TTC549 (cell line): ENCODE data around the gene LRRC52.
A peak's percentile ranks its signal among the peaks of the same experiment; 100 is the strongest.
"Not testable (repeated sequence)": the region's sequence is repeated elsewhere in the genome, so short reads cannot be mapped to it uniquely, and the experiment has no call there.

ENCODE experiments used
- FAIRE-seq: peaks from 2 replicates; lab custom pipeline; 2012; peaks lifted over from hg19 to GRCh38; lab: Jason Lieb, UNC

The LRRC52 gene

GRCh38 chr1:165581926-165582325 lies 38.1 kb downstream of the LRRC52 start:
- FAIRE-seq, result no peak

DNA sequence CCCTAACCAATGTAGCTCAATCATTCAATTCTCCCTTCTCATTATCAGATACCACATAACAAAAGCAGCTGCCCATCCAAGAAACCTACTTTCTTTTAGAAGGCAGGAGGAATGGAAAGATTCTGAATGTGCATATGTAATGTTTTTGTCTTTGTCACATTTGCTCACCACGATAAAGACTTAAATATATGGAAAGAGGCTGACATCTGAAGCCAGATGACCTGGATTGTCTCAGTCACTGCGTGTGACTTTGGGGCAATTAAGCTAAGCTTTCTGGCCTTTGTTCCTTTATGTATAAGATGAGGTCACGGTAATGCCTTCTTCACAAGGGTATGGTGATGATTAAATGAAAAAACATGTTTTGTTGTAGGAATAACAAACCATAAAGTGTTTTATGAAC lies 42.6 kb downstream of the LRRC52 start:
- FAIRE-seq, result no peak

DNA sequence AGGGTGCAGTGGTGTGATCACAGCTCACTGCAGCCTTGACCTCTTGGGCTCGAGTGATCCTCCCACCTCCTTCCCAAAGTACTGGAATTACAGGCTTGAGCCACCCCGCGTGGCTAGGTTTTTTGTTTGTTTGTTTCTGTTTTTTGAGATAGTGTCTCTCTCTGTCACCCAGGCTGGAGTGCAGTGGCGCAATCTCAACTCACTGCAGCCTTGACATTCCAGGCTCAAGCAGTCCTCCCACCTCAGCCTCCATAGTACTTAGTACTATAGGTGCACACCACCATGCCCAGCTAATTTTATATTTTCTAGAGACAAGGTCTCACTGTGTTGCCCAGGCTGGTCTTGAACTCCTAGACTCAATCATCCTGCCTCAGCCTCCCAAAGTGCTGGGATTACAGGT lies 47.6 kb downstream of the LRRC52 start:
- FAIRE-seq, result not testable (repeated sequence)

- FAIRE-seq, result peak; percentile 99
Measured at GRCh38 chr1:165592945-165593823, 49.4 kb downstream of the LRRC52 start.

DNA sequence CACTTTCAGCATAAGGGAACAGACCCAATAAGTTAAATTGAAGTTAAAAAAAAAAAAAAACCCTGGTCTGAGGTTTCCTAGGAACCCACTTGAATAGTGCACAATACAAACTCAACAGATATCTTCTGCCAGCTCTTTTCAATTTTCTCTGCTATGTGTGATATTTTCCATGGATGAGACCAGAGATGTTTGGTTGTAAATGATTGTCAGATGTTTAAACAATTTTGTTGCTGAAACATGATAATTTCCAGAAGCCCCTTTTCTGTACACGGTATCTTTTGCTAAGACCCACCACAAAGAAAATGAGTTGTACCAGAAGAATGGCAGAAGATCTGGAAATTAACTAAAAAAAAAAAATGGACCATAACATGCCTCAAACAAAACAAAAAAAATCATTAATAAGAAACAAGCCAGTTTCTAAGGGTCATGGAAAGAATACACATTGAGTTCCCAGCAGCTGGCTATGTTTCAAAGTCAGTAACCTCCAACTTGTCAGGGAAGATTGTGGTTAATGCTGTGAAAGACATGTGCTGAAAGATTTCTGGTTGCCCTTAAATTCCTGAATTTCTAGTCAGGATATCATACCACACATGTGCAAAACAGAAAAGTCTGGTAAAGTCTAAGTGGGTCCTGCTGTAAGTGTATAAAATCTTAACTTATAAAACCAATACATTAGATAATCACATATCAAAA lies 51.6 kb downstream of the LRRC52 start:
- FAIRE-seq, result peak; percentile 57

- FAIRE-seq, result peak; percentile 97
Measured at GRCh38 chr1:165597883-165598675, 54.3 kb downstream of the LRRC52 start.

- no peak for FAIRE-seq
Measured at GRCh38 chr1:165598676-165599059, 54.9 kb downstream of the LRRC52 start.

- FAIRE-seq, result no peak
Measured at GRCh38 chr1:165600793-165601192, 57.0 kb downstream of the LRRC52 start.

GRCh38 chr1:165603810-165604209 lies 60.0 kb downstream of the LRRC52 start:
- no peak for FAIRE-seq

DNA sequence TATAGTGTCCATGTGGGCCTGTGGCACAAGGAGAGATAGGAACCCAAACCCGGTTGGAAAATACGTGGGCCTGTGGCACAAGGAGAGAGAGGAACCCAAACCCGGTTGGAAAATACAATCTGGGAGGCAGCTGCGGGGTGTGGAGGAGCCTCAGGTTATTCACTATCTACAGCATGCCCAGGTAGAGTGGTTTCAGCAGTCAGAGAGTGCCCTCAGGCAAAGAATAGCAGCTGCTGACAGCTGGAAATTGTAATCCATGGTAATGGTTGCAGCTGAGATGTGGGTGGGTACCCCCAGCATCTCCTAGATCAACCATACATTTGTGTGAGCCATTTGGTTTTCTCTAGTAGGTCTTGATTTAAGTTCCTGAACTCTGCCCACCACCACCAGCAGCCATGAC lies 61.4 kb downstream of the LRRC52 start:
- no peak for FAIRE-seq

DNA sequence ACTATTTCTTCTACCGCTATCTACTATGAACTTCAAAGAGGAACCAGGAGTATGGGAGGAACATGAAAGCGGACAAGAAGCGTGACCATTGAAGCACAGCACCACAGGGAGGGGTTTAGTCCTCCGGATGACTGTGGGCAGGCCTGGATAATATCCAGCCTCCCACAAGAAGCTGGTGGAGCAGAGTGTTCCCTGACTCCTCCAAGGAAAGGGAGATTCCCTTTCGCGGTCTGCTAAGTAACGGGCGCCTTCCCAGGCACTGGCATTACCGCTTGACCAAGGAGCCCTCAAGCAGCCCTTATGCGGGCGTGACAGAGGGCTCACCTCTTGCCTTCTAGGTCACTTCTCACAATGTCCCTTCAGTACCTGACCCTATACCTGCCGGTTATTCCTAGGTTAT lies 62.9 kb downstream of the LRRC52 start:
- not testable (repeated sequence) for FAIRE-seq

DNA sequence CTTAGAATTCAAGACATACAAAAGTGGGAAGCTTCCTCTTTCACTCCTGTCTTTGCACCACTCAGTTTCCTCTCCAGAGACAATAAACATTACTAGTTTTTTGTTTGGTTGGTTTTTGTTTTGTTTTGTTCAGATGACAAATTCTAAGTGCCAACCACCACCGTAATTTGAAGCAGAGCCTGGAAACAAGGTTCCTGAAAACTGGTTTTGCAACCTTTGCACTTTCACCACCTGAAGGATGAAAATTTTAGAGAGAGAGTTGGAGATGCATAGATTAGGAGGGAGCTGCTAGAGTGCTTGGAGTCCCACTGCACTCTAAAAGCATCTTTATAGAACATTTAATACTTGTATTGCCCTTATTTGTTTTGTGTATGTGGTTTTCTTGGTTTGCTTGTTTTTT lies 67.1 kb downstream of the LRRC52 start:
- FAIRE-seq, result no peak

GRCh38 chr1:165612062-165612461 lies 68.3 kb downstream of the LRRC52 start:
- no peak for FAIRE-seq
